ENCODE results near the gene RPS27.

Gene RPS27

DNA sequence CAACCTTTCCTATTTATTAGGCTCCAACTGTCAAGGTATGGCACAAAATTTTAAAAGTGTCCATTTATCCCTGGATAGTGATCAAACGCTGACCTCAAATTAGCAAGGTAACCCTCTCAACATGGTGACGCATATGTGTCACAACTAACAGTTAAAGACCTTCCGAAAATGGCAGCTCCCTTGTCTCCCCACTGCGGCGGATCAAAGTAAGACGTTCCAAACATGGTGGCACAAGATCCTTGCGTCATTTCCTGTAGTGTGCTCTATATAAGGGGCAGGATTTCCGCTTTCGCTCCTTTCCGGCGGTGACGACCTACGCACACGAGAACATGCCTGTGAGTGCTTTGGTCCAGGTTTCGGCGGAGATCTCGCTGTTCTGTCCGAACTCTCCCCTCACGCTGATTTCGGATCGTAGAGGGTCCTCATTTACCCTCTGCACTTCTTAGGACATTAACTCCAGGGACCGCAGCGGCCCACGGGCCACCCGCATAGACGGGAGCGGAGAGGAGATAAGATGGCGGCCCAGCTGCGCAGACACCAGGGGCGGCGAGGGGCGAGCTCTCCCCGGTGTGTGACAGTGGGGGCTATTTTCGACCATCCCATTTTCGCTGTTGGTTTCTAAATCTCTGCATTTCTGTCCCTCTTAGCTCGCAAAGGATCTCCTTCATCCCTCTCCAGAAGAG lies at the start of gene RPS27:
TSS of gene RPS27 (plus strand) at position 295 of the 683 bp plus-strand sequence. CDS start at position 330, 35 bp downstream.
- Mint-ChIP-seq H3K27ac (peak within 1 kb of the TSS; percentile 100), H3K4me3 (peak within 1 kb of the TSS; percentile 94 to 98), H3K27me3 (no peaks in the 10 kb centered on the region), H3K36me3 (peaks cover 33 to 44% of the 10 kb centered on the region in 2 donors), H3K4me1 (peaks cover 32 to 57% of the 10 kb centered on the region in 2 donors), H3K9me3 (no peaks in the 10 kb centered on the region)
- peak; percentile 83 to 90 for ATAC-seq (replicated peaks)
- DNase-seq, result peak; percentile 86

DNA sequence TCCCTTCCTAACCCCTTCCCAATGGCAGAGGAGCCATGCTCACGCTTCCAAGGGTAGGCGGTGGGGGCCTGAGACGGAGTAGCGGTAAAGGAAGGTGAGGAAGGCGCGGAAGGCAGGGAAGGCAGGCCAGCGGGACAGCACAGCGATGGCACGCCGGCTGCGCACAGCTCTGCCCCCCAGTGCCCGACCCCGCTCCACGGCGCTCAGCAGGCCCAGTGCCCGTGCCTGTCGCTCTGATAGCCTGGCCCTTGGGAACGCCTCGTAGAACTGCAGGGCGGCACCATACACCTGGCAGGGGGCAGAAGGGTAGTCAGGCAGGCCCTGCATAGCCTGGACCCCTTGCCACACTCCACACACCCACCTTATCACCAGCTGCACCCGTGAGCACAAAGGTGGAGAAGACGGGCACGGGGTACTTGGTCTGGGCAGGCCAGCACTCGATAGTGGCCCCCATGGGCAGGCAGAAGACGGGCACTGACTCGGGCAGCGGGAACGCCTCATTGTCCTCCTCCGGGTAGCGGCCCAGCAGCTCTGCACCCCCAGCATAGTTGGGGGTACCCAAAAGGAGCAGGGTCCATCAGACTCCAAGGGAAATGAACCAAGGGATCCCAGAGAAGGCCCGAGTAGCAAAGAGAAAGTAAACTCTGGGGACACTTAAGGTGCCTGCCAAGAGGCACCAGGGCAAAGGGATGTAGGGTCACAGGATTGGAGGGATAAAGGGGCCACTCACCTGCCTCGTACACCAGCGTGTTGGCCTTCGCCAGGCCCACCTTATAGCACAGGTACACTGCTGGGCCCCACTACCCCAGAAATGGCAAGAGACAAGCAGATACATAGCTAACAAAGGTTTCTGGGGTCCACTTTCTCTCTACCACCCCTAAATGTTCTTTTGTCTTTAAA lies 48.5 kb upstream of the RPS27 start:
- no peaks in the 10 kb centered on the region for H3K27me3 Mint-ChIP-seq
- ATAC-seq (replicated peaks), result no peak
- no peaks in the 10 kb centered on the region for H3K9me3 Mint-ChIP-seq
- H3K36me3 Mint-ChIP-seq, result peaks cover 65 to 84% of the 10 kb centered on the region in 2 donors
- no peak for DNase-seq
- H3K4me3 Mint-ChIP-seq, result peak overlapping the region in 1 of 2 donors; percentile 28
- peak overlapping the region; percentile 80 for H3K27ac Mint-ChIP-seq
- peaks cover 40 to 64% of the 10 kb centered on the region in 2 donors for H3K4me1 Mint-ChIP-seq

DNA sequence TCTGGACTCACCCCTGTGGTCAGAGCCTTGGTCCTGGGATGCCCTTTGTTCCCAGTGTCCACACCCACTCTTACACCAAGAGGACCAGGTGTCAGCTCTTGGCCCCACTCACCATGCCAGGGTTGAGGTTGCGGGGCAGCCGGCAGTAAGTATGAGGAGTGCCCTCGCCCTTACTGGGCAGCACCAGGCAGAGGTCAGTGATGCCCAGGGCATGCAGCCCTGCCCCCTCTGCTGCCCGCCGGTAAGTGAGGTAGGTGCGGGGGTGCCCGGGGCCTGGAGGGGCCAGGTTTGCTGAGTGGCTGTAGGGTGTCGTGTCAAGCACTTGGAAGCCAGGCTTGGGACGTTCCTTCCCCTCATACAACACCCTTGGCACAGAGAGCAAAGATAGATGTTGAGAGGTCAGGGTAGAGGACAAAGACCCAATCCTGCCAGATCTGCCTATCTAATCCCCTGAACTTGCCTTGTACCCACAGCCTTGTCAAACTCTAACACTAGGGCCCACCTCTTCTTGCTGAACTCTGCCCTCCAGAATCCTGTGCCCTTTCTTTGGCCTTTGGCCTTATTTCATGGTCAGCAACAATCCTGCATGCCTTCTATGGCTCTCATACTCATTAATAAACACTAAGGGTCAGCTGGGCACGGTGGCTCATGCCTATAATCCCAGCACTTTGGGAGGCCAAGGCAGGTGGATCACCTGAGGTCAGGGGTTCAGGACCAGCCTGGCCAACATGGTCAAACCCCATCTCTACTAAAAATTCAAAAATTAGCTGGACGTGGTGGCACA lies 47.6 kb upstream of the RPS27 start:
- H3K27me3 Mint-ChIP-seq, result no peaks in the 10 kb centered on the region
- H3K36me3 Mint-ChIP-seq, result peaks cover 58 to 83% of the 10 kb centered on the region in 2 donors
- peak overlapping the region; percentile 80 for H3K27ac Mint-ChIP-seq
- H3K4me3 Mint-ChIP-seq, result no peak overlapping the region
- ATAC-seq (replicated peaks) (no peak), DNase-seq (no peak)
- no peaks in the 10 kb centered on the region for H3K9me3 Mint-ChIP-seq
- H3K4me1 Mint-ChIP-seq, result peaks cover 48 to 72% of the 10 kb centered on the region in 2 donors

- H3K9me3 Mint-ChIP-seq, result no peaks in the 10 kb centered on the region
- H3K4me3 Mint-ChIP-seq, result peak overlapping the region; percentile 95
- ATAC-seq (replicated peaks), result no peak
- peak overlapping the region; percentile 99 for H3K27ac Mint-ChIP-seq
- H3K4me1 Mint-ChIP-seq, result peaks cover 57 to 82% of the 10 kb centered on the region in 2 donors
- DNase-seq, result no peak
- no peaks in the 10 kb centered on the region for H3K27me3 Mint-ChIP-seq
- peaks cover 62 to 89% of the 10 kb centered on the region in 2 donors for H3K36me3 Mint-ChIP-seq
These were observed 46.3 kb upstream of the RPS27 start for GRCh38 chr1:153944005-153944826.

DNA sequence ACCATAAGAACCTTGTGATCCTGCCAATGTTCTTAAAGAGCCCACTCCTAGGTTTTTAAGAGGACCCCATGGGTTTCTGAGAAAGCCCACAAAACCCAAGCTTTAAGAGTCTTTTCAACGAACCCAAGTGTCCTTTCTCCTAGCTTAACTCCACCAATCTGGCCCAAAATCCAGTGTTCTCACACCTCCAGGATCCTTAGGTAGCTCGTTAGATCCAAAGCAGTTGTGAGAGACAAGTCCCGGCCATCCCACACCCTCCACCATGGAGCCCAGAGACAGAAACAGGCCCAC lies 45.8 kb upstream of the RPS27 start:
- Mint-ChIP-seq H3K36me3 (peaks cover 59 to 86% of the 10 kb centered on the region in 2 donors), H3K27ac (peak overlapping the region; percentile 99), H3K9me3 (no peaks in the 10 kb centered on the region), H3K4me3 (peak overlapping the region; percentile 95), H3K27me3 (no peaks in the 10 kb centered on the region), H3K4me1 (peaks cover 59 to 81% of the 10 kb centered on the region in 2 donors)
- DNase-seq (no peak), ATAC-seq (replicated peaks) (no peak)

DNA sequence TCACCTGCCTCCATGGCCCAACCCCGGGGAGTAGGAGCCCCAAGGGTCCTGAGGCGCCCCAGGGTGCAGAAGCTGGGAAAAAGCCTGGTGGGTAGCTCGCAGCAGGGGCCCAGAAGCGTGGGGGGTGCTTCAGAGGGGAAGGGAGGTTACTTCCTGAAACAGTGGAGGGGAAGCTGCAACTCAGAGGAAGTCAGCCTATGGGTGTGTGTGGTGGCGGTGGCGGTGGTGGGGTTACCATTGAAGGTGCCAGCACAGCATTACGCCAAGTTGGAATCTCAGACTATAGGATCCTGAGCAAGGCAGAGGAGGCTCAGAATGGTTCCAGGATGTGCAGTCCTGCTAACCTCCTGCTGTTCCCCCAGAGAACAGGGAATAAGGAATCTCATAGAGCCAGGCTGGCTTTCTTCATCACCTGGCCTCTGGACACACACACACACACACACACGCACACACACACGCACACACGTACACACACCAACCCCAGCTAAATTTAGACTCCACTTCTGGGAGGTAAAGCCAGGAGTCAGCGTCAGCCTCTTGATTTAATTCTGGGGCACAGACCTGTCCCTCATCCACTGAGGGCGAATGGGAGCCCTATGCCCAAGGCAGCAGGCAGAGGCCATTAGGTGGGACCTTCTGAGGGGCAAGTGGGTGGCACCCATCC lies 45.3 kb upstream of the RPS27 start:
- Mint-ChIP-seq H3K4me3 (peak overlapping the region; percentile 95), H3K4me1 (peaks cover 62 to 81% of the 10 kb centered on the region in 2 donors), H3K36me3 (peaks cover 59 to 86% of the 10 kb centered on the region in 2 donors), H3K9me3 (no peaks in the 10 kb centered on the region), H3K27ac (peak overlapping the region; percentile 99), H3K27me3 (no peaks in the 10 kb centered on the region)
- DNase-seq (peak; percentile 71), ATAC-seq (replicated peaks) (peak; percentile 59 to 62)

GRCh38 chr1:153945795-153946621 lies 44.6 kb upstream of the RPS27 start:
- H3K4me1 Mint-ChIP-seq, result peaks cover 64 to 82% of the 10 kb centered on the region in 2 donors
- H3K27ac Mint-ChIP-seq, result peak overlapping the region; percentile 99
- H3K4me3 Mint-ChIP-seq, result peak overlapping the region; percentile 95
- no peaks in the 10 kb centered on the region for H3K9me3 Mint-ChIP-seq
- peaks cover 61 to 86% of the 10 kb centered on the region in 2 donors for H3K36me3 Mint-ChIP-seq
- no peaks in the 10 kb centered on the region for H3K27me3 Mint-ChIP-seq
- ATAC-seq (replicated peaks), result peak; percentile 80 to 83
- peak; percentile 96 for DNase-seq

GRCh38 chr1:153946622-153947241 lies 43.8 kb upstream of the RPS27 start, which contains the start of gene DENND4B:
Gene DENND4B (minus strand): TSS chr1:153946718. CDS start chr1:153944374, 2,344 bp downstream.
- H3K4me1 Mint-ChIP-seq, result peaks cover 72 to 89% of the 10 kb centered on the region in 2 donors
- ATAC-seq (replicated peaks) (peak; percentile 58 to 60), DNase-seq (peak; percentile 76)
- H3K4me3 Mint-ChIP-seq, result peak within 1 kb of the TSS; percentile 95
- H3K36me3 Mint-ChIP-seq, result peaks cover 64 to 86% of the 10 kb centered on the region in 2 donors
- no peaks in the 10 kb centered on the region for H3K27me3 Mint-ChIP-seq
- H3K9me3 Mint-ChIP-seq, result no peaks in the 10 kb centered on the region
- H3K27ac Mint-ChIP-seq, result peak within 1 kb of the TSS; percentile 99

- H3K4me1 Mint-ChIP-seq, result peaks cover 66 to 84% of the 10 kb centered on the region in 2 donors
- H3K4me3 Mint-ChIP-seq, result no peak overlapping the region
- H3K36me3 Mint-ChIP-seq, result peaks cover 55 to 70% of the 10 kb centered on the region in 2 donors
- peak overlapping the region; percentile 74 for H3K27ac Mint-ChIP-seq
- H3K27me3 Mint-ChIP-seq, result no peaks in the 10 kb centered on the region
- no peaks in the 10 kb centered on the region for H3K9me3 Mint-ChIP-seq
- DNase-seq (no peak), ATAC-seq (replicated peaks) (no peak)
These were observed 39.4 kb upstream of the RPS27 start for GRCh38 chr1:153951183-153951582.

DNA sequence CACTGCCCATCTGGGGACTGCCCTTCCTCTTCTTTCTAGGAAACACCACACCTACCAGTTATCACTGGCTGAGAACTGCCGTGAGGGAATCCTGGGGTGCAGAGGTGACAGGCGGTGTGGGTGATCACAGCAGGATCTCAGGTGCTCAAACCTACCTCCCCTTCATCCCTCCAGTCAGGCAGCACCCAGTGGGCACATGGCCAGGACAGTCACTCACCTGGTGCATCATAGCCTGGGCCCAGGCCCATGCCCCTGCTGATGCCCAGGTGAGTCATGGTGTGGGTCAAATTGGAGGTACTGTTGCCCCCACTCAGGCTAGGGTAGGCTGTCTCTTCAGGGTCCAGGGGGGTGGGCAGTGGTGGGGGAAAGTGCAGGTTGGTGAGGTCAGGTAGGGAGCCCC lies 38.8 kb upstream of the RPS27 start:
- no peak for ATAC-seq (replicated peaks)
- Mint-ChIP-seq H3K4me1 (peaks cover 70 to 87% of the 10 kb centered on the region in 2 donors), H3K27me3 (no peaks in the 10 kb centered on the region), H3K4me3 (no peak overlapping the region), H3K9me3 (no peaks in the 10 kb centered on the region), H3K27ac (peak overlapping the region; percentile 48), H3K36me3 (peaks cover 53 to 72% of the 10 kb centered on the region in 2 donors)
- DNase-seq, result no peak

GRCh38 chr1:153953859-153954365 lies 36.6 kb upstream of the RPS27 start:
- DNase-seq (no peak), ATAC-seq (replicated peaks) (no peak)
- peaks cover 57 to 72% of the 10 kb centered on the region in 2 donors for H3K36me3 Mint-ChIP-seq
- H3K9me3 Mint-ChIP-seq, result no peaks in the 10 kb centered on the region
- peaks cover 57 to 82% of the 10 kb centered on the region in 2 donors for H3K4me1 Mint-ChIP-seq
- peak overlapping the region; percentile 7 to 33 for H3K4me3 Mint-ChIP-seq
- H3K27me3 Mint-ChIP-seq, result no peaks in the 10 kb centered on the region
- peak overlapping the region; percentile 60 for H3K27ac Mint-ChIP-seq

GRCh38 chr1:153954826-153955225 lies 35.7 kb upstream of the RPS27 start:
- no peak overlapping the region for H3K27ac Mint-ChIP-seq
- no peak for DNase-seq
- no peak for ATAC-seq (replicated peaks)
- peaks cover 52 to 73% of the 10 kb centered on the region in 2 donors for H3K36me3 Mint-ChIP-seq
- H3K4me1 Mint-ChIP-seq, result peaks cover 60 to 84% of the 10 kb centered on the region in 2 donors
- no peaks in the 10 kb centered on the region for H3K27me3 Mint-ChIP-seq
- peak overlapping the region in 1 of 2 donors; percentile 7 for H3K4me3 Mint-ChIP-seq
- no peaks in the 10 kb centered on the region for H3K9me3 Mint-ChIP-seq

Measured in stimulated activated naive B cell treated with anti-CD40 and anti-IgM and Interleukin-4, amounts not matched to agents 10 μg/mL and 1 μg/mL and 100 μg/mL, for 72 hours (primary cell).